Measurements from ENCODE around the gene POLR3E.

GRCh38 chr16:22291020-22291419, 6.2 kb upstream of the POLR3E start:
- TF ChIP-seq EZH2 (IDR thresholded peaks at IDR 0.05; ENCODE audit: borderline replicate concordance, insufficient read depth, low read depth, low read length, poor library complexity, severe bottlenecking) (no peak), CTCF (IDR thresholded peaks at IDR 0.05) (no peak)

Data from B cell (primary cell).